ENCODE results near the gene HYDIN.

The HYDIN gene

GRCh38 chr16:71247478-71247877 lies 17.0 kb upstream of the HYDIN start (continued):
- TF ChIP-seq POU6F1 (CRISPR knock-in tag; IDR thresholded peaks at IDR 0.05; ENCODE audit: borderline replicate concordance, low read depth) = no peak
- TF ChIP-seq TCF4 (CRISPR knock-in tag; IDR thresholded peaks at IDR 0.05; ENCODE audit: borderline replicate concordance) = no peak

- TF ChIP-seq TSHZ2 (CRISPR knock-in tag; IDR thresholded peaks at IDR 0.05) (no peak), ESRRG (CRISPR knock-in tag; IDR thresholded peaks at IDR 0.05) (no peak), ZFP30 (CRISPR knock-in tag; IDR thresholded peaks at IDR 0.05) (no peak), RARB (CRISPR knock-in tag; IDR thresholded peaks at IDR 0.05) (no peak), PATZ1 (CRISPR knock-in tag; IDR thresholded peaks at IDR 0.05; ENCODE audit: borderline replicate concordance) (no peak), CSRNP3 (CRISPR knock-in tag; IDR thresholded peaks at IDR 0.05) (no peak), OSR1 (CRISPR knock-in tag; IDR thresholded peaks at IDR 0.05) (no peak)
- no peak for ATAC-seq
Observed at GRCh38 chr16:71246309-71246708, 15.8 kb upstream of the HYDIN start.

GRCh38 chr16:71244521-71244920 lies 14.0 kb upstream of the HYDIN start:
- ATAC-seq = no peak
- no peak for TF ChIP-seq RARB (CRISPR knock-in tag; IDR thresholded peaks at IDR 0.05)
- no peak for TF ChIP-seq GLIS3 (CRISPR knock-in tag; IDR thresholded peaks at IDR 0.05)
- no peak for TF ChIP-seq ZNF70 (CRISPR knock-in tag; IDR thresholded peaks at IDR 0.05)
- TF ChIP-seq CREB5 (CRISPR knock-in tag; IDR thresholded peaks at IDR 0.05; ENCODE audit: low read depth) = no peak
- TF ChIP-seq BACH2 (CRISPR knock-in tag; IDR thresholded peaks at IDR 0.05; ENCODE audit: borderline replicate concordance) = no peak
- TF ChIP-seq ZNF565 (CRISPR knock-in tag; conservative IDR thresholded peaks at IDR 0.05; ENCODE audit: low read depth) = no peak
- no peak for TF ChIP-seq ISL1 (CRISPR knock-in tag; IDR thresholded peaks at IDR 0.05)
- TF ChIP-seq CSDC2 (CRISPR knock-in tag; IDR thresholded peaks at IDR 0.05) = no peak
- no peak for TF ChIP-seq SNAI2 (CRISPR knock-in tag; IDR thresholded peaks at IDR 0.05)
- no peak for TF ChIP-seq ESRRG (CRISPR knock-in tag; IDR thresholded peaks at IDR 0.05)
- TF ChIP-seq TCF4 (CRISPR knock-in tag; IDR thresholded peaks at IDR 0.05; ENCODE audit: borderline replicate concordance) = no peak
- no peak for TF ChIP-seq OSR1 (CRISPR knock-in tag; IDR thresholded peaks at IDR 0.05)
- TF ChIP-seq POU6F1 (CRISPR knock-in tag; IDR thresholded peaks at IDR 0.05; ENCODE audit: borderline replicate concordance, low read depth) = no peak
- no peak for TF ChIP-seq PATZ1 (CRISPR knock-in tag; IDR thresholded peaks at IDR 0.05; ENCODE audit: borderline replicate concordance)

All from SK-N-SH treated with all-trans-retinoic acid at 6 μM for 48 hours (cell line).